DMS 273 treated with DMSO at 0.1 percent for 48 hours (cell line): ENCODE results near the gene TRIM17.
"Not testable (repeated sequence)": the region's sequence is repeated elsewhere in the genome, so short reads cannot be mapped to it uniquely, and the experiment has no call there.

Experiments used
- DNase-seq: peaks from one replicate; lab custom pipeline; 2025; lab: John Stamatoyannopoulos, UW

TRIM17 gene

DNA sequence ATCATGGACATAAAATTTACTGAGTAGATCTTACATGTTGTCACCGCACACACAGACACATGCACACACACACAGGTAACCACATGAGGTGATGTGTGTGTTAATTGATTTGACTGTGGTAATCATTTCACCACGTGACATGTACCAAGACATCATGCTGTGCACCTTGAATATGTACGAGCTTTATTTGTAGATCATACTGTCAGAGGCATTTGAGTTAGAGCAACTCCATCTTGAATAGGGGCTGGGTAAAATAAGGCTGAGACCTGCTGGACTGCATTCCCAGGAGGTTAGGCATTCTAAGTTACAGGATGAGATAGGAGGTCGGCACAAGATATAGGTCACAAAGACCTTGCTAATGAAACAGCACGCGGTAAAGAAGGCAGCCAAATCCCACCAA, 31.7 kb upstream of the TRIM17 start:
- DNase-seq: no peak

DNA sequence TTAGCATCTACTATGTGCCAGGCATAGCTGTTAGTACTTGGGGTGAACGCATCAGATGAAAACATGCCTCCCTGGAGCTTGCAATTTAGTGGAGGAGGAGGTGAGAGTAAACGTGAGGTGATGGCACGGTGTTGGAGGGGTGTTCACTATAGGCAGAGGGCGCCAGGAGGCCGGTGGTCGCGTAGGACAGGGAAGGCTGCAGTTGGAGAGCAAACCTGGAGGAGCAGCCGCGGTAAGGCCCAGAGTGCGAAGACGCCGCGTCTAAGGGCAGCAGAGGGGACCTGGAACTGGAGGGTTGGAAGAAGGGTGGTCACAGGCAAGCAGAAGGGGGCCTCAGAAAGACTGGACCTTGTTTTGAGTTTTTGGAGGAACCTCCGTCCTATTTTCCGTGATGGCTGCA, 30.2 kb upstream of the TRIM17 start:
- DNase-seq: no peak

DNA sequence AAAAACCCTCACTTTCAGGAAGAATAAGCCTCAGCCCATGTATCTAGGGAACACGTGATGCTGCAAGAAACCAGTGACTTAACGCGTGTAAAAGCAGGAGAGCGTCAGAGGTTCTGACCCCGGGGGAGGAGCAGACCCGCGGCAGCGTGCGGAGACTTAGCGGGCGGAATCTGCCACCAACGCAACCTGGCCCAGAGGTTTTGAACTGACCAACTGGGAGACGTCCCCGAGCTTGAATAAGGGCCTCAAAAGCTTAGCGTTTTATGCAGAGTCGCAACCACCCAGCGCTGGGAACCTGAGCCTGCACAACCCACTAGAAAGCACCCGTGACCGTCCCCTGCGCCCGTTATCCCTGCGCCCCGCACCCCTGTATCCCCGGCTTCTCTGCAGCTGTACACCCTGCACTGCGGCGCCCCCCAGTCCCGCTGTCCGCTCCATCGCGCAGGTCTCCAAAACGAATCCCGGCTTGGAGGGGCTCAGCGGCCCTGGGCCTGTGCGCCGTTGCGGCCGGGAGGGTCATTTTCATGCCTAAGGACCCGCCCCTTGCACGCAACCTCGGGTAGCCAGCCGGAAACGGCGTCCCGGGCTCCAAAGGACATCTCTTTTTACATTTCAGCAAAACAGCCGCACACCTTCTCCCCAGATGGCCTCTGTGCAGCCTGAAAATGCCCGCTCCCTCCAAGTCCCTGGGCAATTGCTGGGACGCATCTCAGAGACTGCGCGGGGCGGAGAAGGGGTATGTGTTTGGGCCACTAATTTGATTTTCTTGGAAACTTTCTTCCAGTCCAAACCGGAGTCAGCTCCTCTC, 29.4 kb upstream of the TRIM17 start:
- no peak for DNase-seq

DNA sequence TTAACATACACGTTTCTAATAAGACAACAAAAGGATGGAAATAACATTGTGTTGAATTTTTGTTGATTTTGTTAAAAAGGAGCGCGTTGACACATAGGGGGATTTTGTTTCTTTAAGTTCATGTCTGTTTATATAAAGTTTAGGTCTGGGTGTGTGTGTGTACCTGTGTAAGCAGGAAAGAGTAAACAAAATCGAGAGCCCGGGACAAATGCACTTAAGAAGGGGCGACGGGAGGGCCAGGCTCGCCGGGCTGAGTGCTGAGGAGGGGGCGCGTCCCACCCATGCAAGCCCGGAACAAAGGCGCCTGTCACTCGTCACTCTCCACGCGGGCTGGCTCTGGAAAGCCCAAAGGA, 28.8 kb upstream of the TRIM17 start:
- DNase-seq: no peak

DNA sequence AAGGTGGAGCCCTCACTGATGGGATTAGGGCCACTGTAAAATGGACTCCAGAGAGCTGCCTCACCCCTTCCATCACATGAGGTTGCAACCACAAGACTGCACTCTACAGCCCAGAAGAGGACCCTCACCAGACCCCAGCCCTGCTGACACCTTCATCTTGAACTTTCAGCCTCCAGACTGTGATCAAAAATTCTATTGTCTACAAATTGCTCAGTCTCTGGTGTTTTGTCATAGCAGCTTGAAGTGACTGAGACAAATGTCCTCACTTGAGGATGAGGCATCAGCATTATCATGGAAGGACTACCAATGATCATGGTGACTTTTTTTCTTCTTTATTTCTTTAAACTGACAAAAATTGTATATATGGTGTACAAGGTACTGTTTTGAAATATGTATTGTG, 26.7 kb upstream of the TRIM17 start:
- no peak for DNase-seq

DNA sequence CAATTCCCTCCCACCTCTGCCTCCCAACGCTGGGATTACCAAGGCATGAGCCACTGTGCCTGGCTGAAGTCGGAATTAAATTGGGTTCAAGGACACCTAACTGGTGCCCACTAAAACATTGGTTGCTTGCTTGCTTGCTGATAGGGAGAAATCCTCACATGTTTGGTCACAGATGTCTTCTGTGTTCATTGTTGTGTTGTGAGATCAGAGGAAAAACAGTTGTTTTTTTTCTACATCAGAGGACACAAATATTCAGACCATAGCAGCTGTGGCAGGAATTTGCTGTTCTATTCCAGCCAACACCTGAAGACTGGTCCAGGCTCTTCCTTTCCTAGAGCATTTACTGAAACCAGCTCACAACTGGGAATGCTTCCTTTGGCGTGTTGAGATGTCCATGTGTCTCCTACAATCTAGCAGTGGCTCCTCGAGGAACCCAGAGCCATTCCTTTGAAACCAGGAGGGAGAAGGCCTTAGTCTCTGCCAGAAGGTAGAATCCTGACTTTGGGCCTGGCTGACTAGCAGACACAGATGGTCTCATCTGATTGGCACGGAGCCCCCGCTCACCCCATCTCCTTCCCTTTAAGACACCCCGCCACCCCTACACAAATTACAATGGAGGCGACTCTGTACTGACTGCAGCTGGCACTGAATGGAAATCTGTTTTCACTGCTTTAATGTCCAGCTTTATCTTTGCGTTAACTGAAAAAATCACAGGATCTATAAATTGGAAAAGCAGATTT, 24.3 kb upstream of the TRIM17 start:
- DNase-seq: no peak

DNA sequence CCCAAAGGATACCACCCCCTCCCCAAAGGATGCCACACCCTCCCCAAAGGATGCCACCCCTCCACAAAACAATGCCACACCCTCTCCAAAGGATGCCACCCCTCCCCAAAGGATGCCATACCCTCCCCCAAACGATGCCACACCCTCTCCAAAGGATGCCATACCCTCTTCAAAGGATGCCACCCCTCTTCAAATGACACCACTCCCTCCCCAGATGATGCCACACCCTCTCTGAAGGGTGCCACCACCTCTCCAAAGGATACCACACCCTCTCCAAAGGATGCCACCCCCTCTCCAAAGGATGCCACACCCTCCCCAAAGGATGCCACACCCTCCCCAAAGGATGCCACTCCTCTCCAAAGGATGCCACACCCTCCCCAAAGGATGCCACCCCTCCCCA, 21.6 kb upstream of the TRIM17 start:
- no peak for DNase-seq

DNA sequence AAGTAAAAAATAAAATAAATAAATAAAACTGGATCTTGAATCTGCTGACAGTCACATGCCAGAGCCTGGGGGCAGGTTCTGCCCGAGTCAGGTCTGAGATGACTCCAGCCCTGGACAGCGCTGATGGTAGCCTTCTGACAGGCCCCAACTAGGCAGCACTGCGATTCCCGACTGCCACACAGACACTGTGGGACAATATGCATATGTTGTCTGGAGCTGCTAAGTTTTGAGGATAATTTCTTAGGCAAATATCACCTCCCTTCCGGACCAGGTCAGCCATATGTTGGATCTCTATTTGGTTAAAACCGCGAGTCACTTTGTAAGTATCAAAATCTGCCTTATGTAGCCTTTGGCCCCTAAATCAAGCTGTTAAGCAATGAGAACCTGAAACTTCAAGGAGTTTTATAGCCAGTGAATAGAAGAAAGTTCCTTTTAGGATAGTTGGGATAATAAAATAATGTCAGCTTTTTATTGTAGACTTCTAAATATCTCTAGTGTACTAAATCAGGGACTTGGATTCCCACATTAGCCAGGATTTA, 20.8 kb upstream of the TRIM17 start:
- no peak for DNase-seq

DNA sequence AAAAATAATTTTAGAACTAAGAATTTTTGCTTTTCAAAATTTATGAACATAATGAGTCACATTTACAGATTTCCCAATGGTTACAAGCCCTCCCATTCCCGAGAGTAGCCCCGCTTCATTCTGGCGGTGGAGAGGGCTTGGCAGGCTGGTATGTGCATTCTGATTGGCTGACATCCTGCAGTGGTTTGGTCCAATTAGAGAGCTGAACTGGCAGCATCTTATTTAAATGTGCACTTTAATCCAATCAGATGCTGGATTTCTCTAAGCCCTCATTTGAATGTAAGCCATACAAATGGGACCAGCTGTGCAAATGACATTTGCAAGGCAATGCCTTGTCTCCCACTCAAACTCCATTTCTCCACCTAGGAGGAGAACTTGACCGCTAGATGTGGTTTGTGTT, 18.0 kb upstream of the TRIM17 start:
- no peak for DNase-seq

DNA sequence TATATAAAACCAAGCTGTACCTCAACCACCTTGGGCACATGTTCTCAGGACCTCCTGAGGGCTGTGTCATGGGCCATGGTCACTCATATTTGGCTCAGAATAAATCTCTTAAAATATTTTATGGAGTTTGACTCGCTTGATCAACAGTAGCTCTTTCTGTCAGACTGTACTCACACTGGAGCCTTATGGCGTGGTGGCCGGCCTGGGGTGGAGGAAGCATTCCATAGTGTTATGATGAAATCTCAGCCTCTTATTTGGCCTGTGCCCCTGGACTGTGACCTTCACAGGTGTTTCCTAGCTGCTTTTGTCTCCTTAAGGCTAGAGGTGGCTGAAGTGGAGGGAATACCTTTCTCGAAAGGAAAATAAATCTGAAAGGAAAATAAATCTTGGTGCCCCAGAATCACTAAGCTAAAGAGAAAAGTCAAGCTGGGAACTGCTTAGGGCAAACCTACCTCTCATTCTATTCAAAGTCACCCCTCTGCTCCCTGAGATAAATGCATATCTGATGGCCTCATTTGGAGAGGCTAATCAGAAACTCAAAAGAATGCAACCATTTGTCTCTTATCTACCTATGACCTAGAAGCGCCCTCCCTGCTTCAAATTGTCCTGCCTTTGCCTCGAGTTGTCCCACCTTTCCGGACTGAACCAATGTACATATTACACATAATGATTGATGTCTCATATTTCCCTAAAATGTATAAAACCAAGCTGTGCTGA, 16.8 kb upstream of the TRIM17 start:
- not testable (repeated sequence) for DNase-seq

DNA sequence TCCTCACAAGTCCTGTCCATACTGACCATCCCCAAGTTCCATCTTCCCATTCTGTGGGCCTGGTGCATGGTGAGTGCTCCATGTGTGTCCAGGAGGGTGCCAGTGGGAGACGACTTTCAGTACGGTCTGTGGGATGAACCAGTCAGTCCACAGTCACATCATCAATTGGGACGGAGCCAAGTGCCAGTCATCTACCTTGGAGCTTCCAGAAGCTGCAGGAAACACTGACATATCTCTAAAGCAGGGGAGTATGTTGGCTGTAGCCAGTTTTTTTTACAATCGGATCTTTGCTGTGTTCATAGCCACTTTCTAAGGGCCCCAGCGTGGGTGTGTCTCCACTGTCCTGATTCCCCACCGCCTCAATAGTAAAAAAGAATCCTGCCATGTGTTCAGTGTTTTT, 13.6 kb upstream of the TRIM17 start:
- DNase-seq: no peak

DNA sequence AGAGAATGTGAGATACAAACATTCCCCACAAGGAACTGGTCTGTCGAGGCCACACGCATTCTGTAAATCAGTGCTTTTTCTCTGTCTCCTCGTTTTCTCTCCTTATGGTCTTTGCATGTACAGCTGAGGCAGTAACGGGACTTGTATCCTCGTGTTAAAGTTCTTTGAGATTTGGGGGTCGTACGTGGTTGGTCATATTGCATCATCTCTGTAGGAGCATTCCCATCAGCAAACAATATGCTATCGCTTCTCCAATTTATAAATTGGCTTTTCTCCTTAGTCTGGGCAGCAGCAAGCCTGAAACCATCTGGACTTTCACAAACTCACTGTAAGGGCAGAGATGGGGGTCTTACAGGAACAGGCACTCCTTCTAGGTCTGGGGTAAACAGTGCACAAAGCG, 13.0 kb upstream of the TRIM17 start:
- no peak for DNase-seq

DNA sequence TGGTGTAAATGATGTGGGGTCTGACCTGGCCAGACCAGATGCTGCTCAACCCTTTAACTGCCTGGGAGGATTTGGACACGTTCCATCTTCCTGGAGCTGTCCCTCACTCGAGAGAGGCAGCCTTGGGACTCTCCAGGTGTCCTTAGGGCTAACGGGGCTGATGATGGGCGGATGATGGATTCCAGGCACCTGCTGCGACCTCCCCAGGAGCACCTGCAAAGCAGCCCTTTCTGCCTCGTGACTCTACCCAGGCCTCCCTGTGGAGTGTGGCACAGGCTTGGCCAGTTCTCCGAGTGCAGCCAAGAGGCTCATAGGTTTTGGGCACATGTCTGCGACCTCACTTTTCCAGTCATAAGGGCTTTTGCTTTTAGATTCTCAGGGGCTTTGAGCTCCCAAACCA, 12.3 kb upstream of the TRIM17 start:
- no peak for DNase-seq

DNA sequence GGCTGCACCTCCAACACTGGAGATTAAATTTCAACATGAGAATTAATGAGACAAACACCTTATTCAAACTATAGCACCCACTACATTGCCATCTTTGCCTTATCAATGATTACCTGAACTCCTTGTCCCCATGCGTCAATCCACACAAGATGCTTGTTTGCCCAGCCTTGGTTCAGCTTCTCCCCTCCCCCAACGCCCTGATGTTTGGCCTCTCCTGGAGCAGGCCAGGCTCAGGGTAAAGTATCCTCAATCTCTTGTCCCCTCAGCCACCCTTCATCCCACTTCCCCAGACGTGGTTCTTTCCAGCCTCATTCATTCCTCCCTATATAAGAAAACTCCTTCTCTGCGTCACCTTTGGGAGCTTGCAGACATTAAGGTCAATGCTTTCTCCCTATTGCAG, 11.8 kb upstream of the TRIM17 start:
- no peak for DNase-seq

DNA sequence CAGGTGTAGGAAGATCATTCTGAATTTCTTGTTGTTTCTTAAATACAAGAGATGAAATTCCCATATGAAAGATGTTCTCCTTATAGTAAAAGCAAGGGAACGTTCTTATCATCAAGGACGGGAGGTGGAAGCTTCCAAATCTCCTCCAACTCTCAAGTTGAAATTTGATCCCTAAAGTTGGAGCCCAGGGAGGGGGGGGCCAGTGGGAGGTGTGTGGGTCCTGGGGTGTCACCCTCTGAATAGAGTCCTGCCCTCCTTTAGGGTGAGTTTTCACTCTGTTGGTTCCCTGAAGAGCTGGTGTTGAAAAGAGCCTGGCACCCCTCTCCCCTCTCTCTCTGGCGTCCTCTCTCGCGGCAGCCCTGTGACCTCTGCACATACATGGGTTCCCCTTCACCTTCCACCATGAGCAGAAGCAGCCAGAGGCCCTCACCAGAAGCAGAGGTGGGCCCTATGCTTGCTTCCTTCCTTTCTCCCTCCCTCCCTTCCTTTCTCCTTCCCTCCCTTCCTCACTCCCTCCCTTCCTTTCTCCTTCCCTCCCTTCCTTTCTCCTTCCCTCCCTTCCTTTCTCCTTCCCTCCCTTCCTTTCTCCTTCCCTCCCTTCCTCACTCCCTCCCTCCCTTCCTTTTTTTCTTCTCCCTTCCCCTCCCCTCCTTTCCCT, 10.0 kb upstream of the TRIM17 start:
- DNase-seq: no peak

DNA sequence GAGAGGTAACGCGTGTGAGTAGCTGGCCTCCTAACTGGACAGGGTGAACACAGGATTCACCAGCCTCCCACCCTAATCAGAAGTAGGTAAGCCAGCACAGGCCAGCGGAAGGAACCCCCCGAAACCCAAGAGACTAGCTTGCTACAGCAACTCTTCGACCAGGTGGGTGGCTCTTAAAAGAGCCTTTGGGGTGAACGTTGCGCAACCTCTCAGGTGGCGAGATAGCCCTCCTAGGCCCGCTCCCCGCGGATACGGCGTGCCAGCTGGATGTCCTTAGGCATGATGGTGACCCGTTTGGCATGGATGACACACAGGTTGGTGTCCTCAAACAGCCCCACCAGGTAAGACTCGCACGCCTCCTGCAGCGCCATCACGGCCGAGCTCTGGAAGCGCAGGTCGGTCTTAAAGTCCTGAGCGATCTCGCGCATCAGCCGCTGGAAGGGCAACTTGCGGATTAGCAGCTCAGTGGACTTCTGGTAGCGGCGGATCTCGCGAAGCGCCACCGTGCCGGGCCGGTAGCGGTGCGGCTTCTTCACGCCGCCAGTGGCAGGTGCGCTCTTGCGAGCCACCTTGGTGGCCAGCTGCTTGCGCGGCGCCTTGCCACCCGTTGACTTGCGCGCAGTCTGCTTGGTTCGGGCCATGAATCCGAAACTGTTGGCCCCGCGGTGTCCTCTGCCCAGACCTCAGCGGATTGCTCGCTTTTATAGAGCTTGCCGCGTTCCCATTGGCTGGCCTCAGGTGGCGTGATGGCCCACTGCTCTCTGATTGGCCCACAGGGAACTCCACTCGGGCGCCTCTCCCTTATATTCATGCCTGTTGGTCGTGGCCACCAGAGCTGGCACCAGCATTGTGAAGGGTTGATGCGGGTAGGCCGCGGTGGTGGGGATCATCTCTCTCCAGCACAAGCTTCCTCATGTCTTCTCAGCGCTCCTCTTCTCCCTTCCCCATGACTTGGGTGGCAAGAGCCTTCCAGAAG, 8.3 kb upstream of the TRIM17 start:
- no peak for DNase-seq

DNA sequence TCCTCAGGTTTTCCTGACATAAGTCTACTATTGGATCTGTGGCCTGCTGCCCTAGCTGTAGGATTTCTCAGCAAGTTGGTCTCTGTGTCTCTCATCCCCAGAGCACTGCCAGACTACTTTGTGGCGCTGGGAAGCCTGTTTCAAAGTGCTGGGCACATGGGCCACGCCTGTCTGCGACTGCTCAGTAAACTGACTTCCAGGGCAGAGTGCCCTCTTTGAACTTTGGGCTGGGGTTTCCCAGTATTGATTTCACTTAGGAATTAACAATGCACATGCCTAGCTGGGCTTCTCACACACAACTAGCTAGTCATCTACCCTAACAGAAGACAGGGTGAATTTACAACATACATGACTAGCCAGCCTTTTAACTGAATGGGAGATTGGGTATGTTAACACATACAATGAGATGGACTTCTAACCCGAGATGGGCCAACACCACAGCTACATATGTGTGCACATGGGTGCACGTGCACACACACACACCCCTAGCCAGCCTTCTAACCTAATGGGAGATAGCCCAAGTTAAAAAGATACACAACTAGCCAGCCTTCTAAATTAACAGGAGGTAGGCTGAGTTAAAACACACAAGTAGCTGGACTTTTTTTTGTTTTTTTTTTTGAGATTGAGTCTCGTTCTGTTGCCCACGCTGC, 6.9 kb upstream of the TRIM17 start:
- DNase-seq: no peak

DNA sequence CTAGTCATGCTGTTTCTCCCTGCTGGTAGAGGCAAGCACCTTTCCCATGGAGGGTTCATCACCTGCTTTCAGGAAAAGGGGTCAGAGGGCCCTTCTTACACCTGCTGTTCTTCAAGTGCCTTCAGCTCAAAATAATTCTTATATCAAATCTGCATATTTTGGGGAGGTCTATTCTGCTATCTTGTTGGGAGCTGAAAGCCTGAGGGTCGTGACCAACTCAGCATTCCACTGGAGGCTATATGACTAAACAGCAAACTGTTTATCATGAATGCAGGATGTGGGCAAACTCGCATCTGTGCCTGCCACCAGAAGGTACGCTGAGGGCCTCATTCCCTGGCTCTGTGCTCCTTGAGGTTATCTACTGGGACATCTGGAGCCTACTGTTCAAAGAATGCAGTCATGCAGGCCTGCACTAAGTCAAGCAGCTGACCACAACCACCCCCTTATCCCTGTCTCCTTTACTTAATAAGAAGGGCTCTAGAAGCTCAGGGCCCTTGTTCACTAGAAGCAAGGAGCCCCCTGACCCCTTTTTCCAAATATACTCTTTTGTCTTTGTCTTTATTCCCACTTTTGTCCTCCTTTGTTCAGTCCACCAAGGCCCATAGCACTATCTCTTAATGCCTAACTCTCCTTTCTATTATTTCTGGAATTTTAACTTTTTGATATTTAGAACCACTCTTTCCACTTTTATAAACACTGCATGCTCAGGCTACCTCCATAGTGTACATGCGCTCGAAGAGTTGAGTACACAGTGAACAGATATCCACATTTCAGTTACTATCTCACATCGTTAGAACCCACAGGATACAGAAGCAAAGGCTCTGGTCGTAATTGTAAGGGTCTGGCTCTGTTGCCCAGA, 4.5 kb upstream of the TRIM17 start:
- no peak for DNase-seq

DNA sequence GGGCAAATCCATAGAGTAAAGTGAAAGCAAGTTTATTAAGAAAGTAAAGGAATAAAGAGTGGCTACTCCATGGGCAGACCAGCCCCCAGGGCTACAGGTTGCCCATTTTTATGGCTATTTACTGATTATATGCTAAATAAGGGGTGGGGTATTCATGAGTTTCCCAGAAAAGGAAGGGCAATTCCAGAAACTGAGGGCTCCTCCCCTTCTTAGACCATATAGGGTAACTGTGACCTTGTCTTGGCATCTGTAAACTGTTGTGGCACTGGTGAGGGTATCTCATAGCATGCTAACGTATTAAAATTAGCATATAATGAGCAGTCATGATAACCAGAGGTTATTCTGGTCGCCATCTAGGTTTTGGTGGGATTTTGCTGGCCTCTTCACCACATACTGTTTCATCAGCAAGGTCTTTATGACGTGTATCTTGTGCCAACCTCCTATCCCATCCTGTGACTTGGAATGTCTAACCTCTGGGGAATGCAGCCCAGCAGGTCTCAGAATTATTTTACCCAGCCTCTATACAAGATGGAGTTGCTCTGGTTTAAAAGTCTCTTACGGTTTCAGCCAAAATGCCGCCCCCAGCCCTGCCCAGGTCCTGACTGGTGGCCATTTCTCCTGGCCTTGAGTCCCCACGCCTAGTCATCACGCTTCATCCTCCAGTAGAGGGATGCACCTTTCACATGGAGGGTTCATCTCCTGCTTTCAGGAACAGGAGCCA, 982 bp upstream of the TRIM17 start:
- DNase-seq: no peak
